ENCODE results near the gene ENGASE.

The ENGASE gene

GRCh38 chr17:79135628-79136405 is 61.2 kb downstream of the ENGASE start:
- DNase-seq (ENCODE audit: low read depth in 2 of 2): no peak
